ENCODE measurements around the gene NDUFB10. TPM values are rescaled to one million over a fixed set of nuclear protein-coding genes. Genes with fewer than 3 reads are reported as not detected.

Gene NDUFB10
- total RNA-seq, 1 donor from 2014 or later, result 76.6 TPM

- FAIRE-seq (no peak), DNase-seq (ENCODE audit: low spot score in 2 of 2) (peak in 1 of 2 donors; percentile 28)
Measured at GRCh38 chr16:1965396-1966001, 6.2 kb downstream of the NDUFB10 start.

GRCh38 chr16:1966460-1966859 lies 7.1 kb downstream of the NDUFB10 start, which contains the start of gene RNF151:
Gene RNF151 (plus strand): TSS chr16:1966856. CDS start chr16:1966882, 26 bp downstream.
- DNase-seq (ENCODE audit: low spot score in 2 of 2) (no peak), FAIRE-seq (no peak)

- no peak for FAIRE-seq
- DNase-seq (ENCODE audit: low spot score in 2 of 2), result no peak
Measured at GRCh38 chr16:1968146-1968953, 9.0 kb downstream of the NDUFB10 start.

GRCh38 chr16:1971796-1972489 lies 12.6 kb downstream of the NDUFB10 start, which contains the start of gene TBL3:
Gene TBL3 (plus strand): TSS chr16:1972053. CDS start chr16:1972165, 112 bp downstream.
- DNase-seq (ENCODE audit: low spot score in 2 of 2) (peak; percentile 98 to 99), FAIRE-seq (no peak)

GRCh38 chr16:1972490-1972877 lies 13.1 kb downstream of the NDUFB10 start:
- no peak for DNase-seq (ENCODE audit: low spot score in 2 of 2)
- FAIRE-seq, result no peak

- DNase-seq (ENCODE audit: low spot score in 2 of 2) (no peak), FAIRE-seq (no peak)
Measured at GRCh38 chr16:1973461-1974156, 14.3 kb downstream of the NDUFB10 start.

- DNase-seq (ENCODE audit: low spot score in 2 of 2) (no peak), FAIRE-seq (no peak)
Measured at GRCh38 chr16:1974157-1975070, 15.1 kb downstream of the NDUFB10 start.

GRCh38 chr16:1975432-1976215 lies 16.3 kb downstream of the NDUFB10 start:
- DNase-seq (ENCODE audit: low spot score in 2 of 2), result no peak
- FAIRE-seq, result no peak

GRCh38 chr16:1976216-1976520 lies 16.8 kb downstream of the NDUFB10 start:
- FAIRE-seq, result no peak
- DNase-seq (ENCODE audit: low spot score in 2 of 2), result no peak

- DNase-seq (ENCODE audit: low spot score in 2 of 2) (no peak), FAIRE-seq (no peak)
Measured at GRCh38 chr16:1976951-1977874, 17.9 kb downstream of the NDUFB10 start.

GRCh38 chr16:1977875-1978268 lies 18.5 kb downstream of the NDUFB10 start:
- DNase-seq (ENCODE audit: low spot score in 2 of 2), result no peak
- FAIRE-seq, result no peak

- no peak for FAIRE-seq
- no peak for DNase-seq (ENCODE audit: low spot score in 2 of 2)
Measured at GRCh38 chr16:1978476-1979120, 19.3 kb downstream of the NDUFB10 start.

- DNase-seq (ENCODE audit: low spot score in 2 of 2) (no peak), FAIRE-seq (no peak)
Measured at GRCh38 chr16:1979271-1980029, 20.1 kb downstream of the NDUFB10 start.

GRCh38 chr16:1980030-1980769 lies 20.9 kb downstream of the NDUFB10 start:
- no peak for DNase-seq (ENCODE audit: low spot score in 2 of 2)
- FAIRE-seq, result no peak

GRCh38 chr16:1980770-1981087 lies 21.4 kb downstream of the NDUFB10 start:
- no peak for FAIRE-seq

GRCh38 chr16:1981398-1981836 lies 22.1 kb downstream of the NDUFB10 start, which contains the start of gene NOXO1:
Gene NOXO1 (minus strand): TSS chr16:1981469. CDS start chr16:1981179, 290 bp downstream.
- DNase-seq (ENCODE audit: low spot score in 2 of 2), result no peak

More at GRCh38 chr16:1980770-1981087, 21.4 kb downstream of the NDUFB10 start:
- no peak for DNase-seq (ENCODE audit: low spot score in 2 of 2)

More at GRCh38 chr16:1981398-1981836, 22.1 kb downstream of the NDUFB10 start, which contains the start of gene NOXO1:
- FAIRE-seq, result no peak

Data from frontal cortex (tissue), 4 donors.